ENCODE results near the gene RPL23. TPM values are rescaled to one million over a fixed set of nuclear protein-coding genes. Genes with fewer than 3 reads are reported as not detected.

RPL23 gene
- total and polyA plus RNA-seq, 2 experiments from 2014 or later, result 491 to 1,384 TPM

- Histone ChIP-seq H4K20me1 (ENCODE audit: insufficient read depth, poor library complexity, severe bottlenecking) (peaks cover 69% of the 10 kb centered on the region), H2AFZ (no peak overlapping the region), H3K9me3 (ENCODE audit: low read depth) (no peaks in the 10 kb centered on the region), H3K4me1 (ENCODE audit: insufficient read depth) (peaks cover 35% of the 10 kb centered on the region), H3K27ac (peak overlapping the region; percentile 69), H3K36me3 (replicated peaks; ENCODE audit: insufficient read depth, low read depth) (no peaks in the 10 kb centered on the region), H3K4me3 (no peak overlapping the region), H3K79me2 (peaks cover 78% of the 10 kb centered on the region), H3K9me2 (replicated peaks; ENCODE audit: insufficient read depth) (no peaks in the 10 kb centered on the region), H3K4me2 (no peak overlapping the region), H3K27me3 (no peaks in the 10 kb centered on the region)
- no peak for TF ChIP-seq EZH2phosphoT487 (IDR thresholded peaks at IDR 0.05; ENCODE audit: low read depth, severe bottlenecking, unreplicated experiment)
- TF ChIP-seq, protein P1, sequence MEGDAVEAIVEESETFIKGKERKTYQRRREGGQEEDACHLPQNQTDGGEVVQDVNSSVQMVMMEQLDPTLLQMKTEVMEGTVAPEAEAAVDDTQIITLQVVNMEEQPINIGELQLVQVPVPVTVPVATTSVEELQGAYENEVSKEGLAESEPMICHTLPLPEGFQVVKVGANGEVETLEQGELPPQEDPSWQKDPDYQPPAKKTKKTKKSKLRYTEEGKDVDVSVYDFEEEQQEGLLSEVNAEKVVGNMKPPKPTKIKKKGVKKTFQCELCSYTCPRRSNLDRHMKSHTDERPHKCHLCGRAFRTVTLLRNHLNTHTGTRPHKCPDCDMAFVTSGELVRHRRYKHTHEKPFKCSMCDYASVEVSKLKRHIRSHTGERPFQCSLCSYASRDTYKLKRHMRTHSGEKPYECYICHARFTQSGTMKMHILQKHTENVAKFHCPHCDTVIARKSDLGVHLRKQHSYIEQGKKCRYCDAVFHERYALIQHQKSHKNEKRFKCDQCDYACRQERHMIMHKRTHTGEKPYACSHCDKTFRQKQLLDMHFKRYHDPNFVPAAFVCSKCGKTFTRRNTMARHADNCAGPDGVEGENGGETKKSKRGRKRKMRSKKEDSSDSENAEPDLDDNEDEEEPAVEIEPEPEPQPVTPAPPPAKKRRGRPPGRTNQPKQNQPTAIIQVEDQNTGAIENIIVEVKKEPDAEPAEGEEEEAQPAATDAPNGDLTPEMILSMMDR (IDR thresholded peaks at IDR 0.05; ENCODE audit: poor library complexity), result no peak
- TF ChIP-seq EZH2 (IDR thresholded peaks at IDR 0.05; ENCODE audit: borderline replicate concordance), result no peak
- WGBS (ENCODE audit: low lambda C conversion rate, missing lambda C conversion rate), result 96% methylated on average over 7 of the region's 11 CpGs
- no peak for DNase-seq (ENCODE audit: low spot score)
Observed at GRCh38 chr17:38898812-38899348, 45.4 kb upstream of the RPL23 start.

GRCh38 chr17:38898291-38898679 is 44.8 kb upstream of the RPL23 start:
- Histone ChIP-seq H3K27ac (peak overlapping the region; percentile 69), H3K4me3 (no peak overlapping the region), H3K4me2 (no peak overlapping the region), H3K27me3 (no peaks in the 10 kb centered on the region), H3K36me3 (replicated peaks; ENCODE audit: insufficient read depth, low read depth) (no peaks in the 10 kb centered on the region), H3K9me3 (ENCODE audit: low read depth) (no peaks in the 10 kb centered on the region), H3K79me2 (peaks cover 78% of the 10 kb centered on the region), H3K4me1 (ENCODE audit: insufficient read depth) (peaks cover 35% of the 10 kb centered on the region), H4K20me1 (ENCODE audit: insufficient read depth, poor library complexity, severe bottlenecking) (peaks cover 71% of the 10 kb centered on the region), H3K9me2 (replicated peaks; ENCODE audit: insufficient read depth) (no peaks in the 10 kb centered on the region), H2AFZ (no peak overlapping the region)
- WGBS (ENCODE audit: low lambda C conversion rate, missing lambda C conversion rate), result 76% methylated on average over 9 of the region's 9 CpGs
- no peak for DNase-seq (ENCODE audit: low spot score)
- no peak for TF ChIP-seq EZH2phosphoT487 (IDR thresholded peaks at IDR 0.05; ENCODE audit: low read depth, severe bottlenecking, unreplicated experiment)
- TF ChIP-seq, protein P1 (IDR thresholded peaks at IDR 0.05; ENCODE audit: poor library complexity), result no peak
- TF ChIP-seq EZH2 (IDR thresholded peaks at IDR 0.05; ENCODE audit: borderline replicate concordance), result no peak

- H3K36me3 ChIP-seq (replicated peaks; ENCODE audit: insufficient read depth, low read depth), result no peaks in the 10 kb centered on the region
- no peak for DNase-seq (ENCODE audit: low spot score)
- H3K4me2 ChIP-seq, result no peak overlapping the region
- H4K20me1 ChIP-seq (ENCODE audit: insufficient read depth, poor library complexity, severe bottlenecking), result peaks cover 71% of the 10 kb centered on the region
- WGBS (ENCODE audit: low lambda C conversion rate, missing lambda C conversion rate), result 86% methylated on average over 12 of the region's 12 CpGs
- H3K27me3 ChIP-seq, result no peaks in the 10 kb centered on the region
- no peaks in the 10 kb centered on the region for H3K9me2 ChIP-seq (replicated peaks; ENCODE audit: insufficient read depth)
- H3K27ac ChIP-seq, result peak overlapping the region; percentile 69
- peaks cover 78% of the 10 kb centered on the region for H3K79me2 ChIP-seq
- no peaks in the 10 kb centered on the region for H3K9me3 ChIP-seq (ENCODE audit: low read depth)
- H3K4me1 ChIP-seq (ENCODE audit: insufficient read depth), result peaks cover 35% of the 10 kb centered on the region
- H3K4me3 ChIP-seq, result no peak overlapping the region
- TF ChIP-seq EZH2phosphoT487 (IDR thresholded peaks at IDR 0.05; ENCODE audit: low read depth, severe bottlenecking, unreplicated experiment) (no peak), EZH2 (IDR thresholded peaks at IDR 0.05; ENCODE audit: borderline replicate concordance) (no peak)
- no peak overlapping the region for H2AFZ ChIP-seq
Observed at GRCh38 chr17:38897671-38898290, 44.3 kb upstream of the RPL23 start.

DNA sequence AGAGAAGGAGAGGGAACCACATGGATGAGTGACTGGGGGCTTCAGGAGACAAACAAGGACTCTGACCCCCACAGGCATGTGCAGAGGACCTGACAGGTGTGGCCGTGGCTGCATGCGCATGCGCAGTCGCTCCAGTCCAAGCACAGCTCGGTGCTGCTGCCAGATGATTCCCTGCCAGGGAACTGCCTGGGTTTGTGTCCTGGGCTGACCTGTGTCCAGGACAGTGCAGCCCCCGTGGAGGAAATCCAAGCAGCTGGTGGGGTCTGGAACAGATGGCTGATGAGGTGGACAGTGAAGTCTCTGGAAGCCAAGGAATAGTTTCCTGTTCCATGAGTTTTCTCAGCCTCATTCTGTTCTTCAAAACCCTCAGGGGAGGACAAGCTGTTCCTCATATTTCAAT is 43.7 kb upstream of the RPL23 start:
- Histone ChIP-seq H3K36me3 (replicated peaks; ENCODE audit: insufficient read depth, low read depth) (no peaks in the 10 kb centered on the region), H2AFZ (no peak overlapping the region), H4K20me1 (ENCODE audit: insufficient read depth, poor library complexity, severe bottlenecking) (peaks cover 68% of the 10 kb centered on the region), H3K79me2 (peaks cover 74% of the 10 kb centered on the region), H3K4me3 (no peak overlapping the region), H3K4me2 (no peak overlapping the region), H3K4me1 (ENCODE audit: insufficient read depth) (peaks cover 35% of the 10 kb centered on the region), H3K27me3 (no peaks in the 10 kb centered on the region), H3K27ac (peak overlapping the region; percentile 69), H3K9me3 (ENCODE audit: low read depth) (no peaks in the 10 kb centered on the region), H3K9me2 (replicated peaks; ENCODE audit: insufficient read depth) (no peaks in the 10 kb centered on the region)
- TF ChIP-seq, protein P1 (IDR thresholded peaks at IDR 0.05; ENCODE audit: poor library complexity), result no peak
- TF ChIP-seq EZH2phosphoT487 (IDR thresholded peaks at IDR 0.05; ENCODE audit: low read depth, severe bottlenecking, unreplicated experiment), result no peak
- no peak for TF ChIP-seq EZH2 (IDR thresholded peaks at IDR 0.05; ENCODE audit: borderline replicate concordance)
- 84% methylated on average over 6 of the region's 6 CpGs for WGBS (ENCODE audit: low lambda C conversion rate, missing lambda C conversion rate)
- no peak for DNase-seq (ENCODE audit: low spot score)

Measured in hepatocyte (in vitro differentiated cells).